Prostate gland (tissue), 2 donors: ENCODE data around the gene SPRR2E. TPM values are rescaled to one million over a fixed set of nuclear protein-coding genes. Genes with fewer than 3 reads are reported as not detected.
"Not testable (repeated sequence)": the region's sequence is repeated elsewhere in the genome, so short reads cannot be mapped to it uniquely, and the experiment has no call there.

Experiments used
- DNase-seq: peaks from one replicate; pipeline ENCODE4 v3.0.0-alpha.2; 2019; ENCODE audit warnings: low spot score
- H3K27ac ChIP-seq, 2 donors: fragments of 200-600 bp; sonication (generic); 2 replicates each; pipeline ENCODE4 v1.5.1; 2017 to 2019
- H3K27me3 ChIP-seq: fragments of 200-600 bp; sonication (generic); replicated peaks from 2 replicates; pipeline ENCODE4 v1.5.1; 2019; ENCODE audit not compliant: insufficient read depth
- H3K36me3 ChIP-seq, 2 donors: fragments of 200-600 bp; sonication (generic); 1 replicate in 1 of 2; 2 replicates in 1 of 2; pipeline versions ENCODE4 v1.5.1 to v1.8.1; 2017 to 2019
- H3K4me1 ChIP-seq: fragments of 200-600 bp; sonication (generic); replicated peaks from 2 replicates; pipeline ENCODE4 v1.5.1; 2019
- H3K4me3 ChIP-seq, 2 donors: fragments of 200-600 bp; sonication (generic); 2 replicates each; pipeline ENCODE4 v1.5.1; 2017 to 2019
- H3K9me3 ChIP-seq: fragments of 200-600 bp; sonication (generic); 2 replicates; pipeline ENCODE4 v1.5.1; 2017
- POLR2A ChIP-seq: fragments of 450-650 bp; IDR thresholded peaks from one replicate; pipeline ENCODE4 v1.6.1; 2016; ENCODE audit warnings: antibody characterized with exemption, mild to moderate bottlenecking
- POLR2AphosphoS5 ChIP-seq: sonication (generic); formaldehyde crosslinking; IDR thresholded peaks from one replicate; pipeline ENCODE4 v1.6.1; 2017; ENCODE audit warnings: antibody characterized with exemption
- WGBS: methylation state at CpG from one replicate; pipeline ENCODE4 v1.1.5; 2018; 5-methylcytosine and 5-hydroxymethylcytosine counted together
- intact Hi-C: fragments of 100-400 bp; cut with DNase I; formaldehyde crosslinking; loops from one replicate; pipeline ENCODE4 v1.14.2; 2022
- total RNA-seq, 2 donors: library from RNA; depleted of rRNA; stranded (reverse); fragments of >200 nt; gene quantifications; one replicate each; pipeline ENCODE4 v1.1.0, GENCODE V29; 2016
- TF ChIP-seq, protein P1 (sequence below), 4 experiments: fragments of 200-600 bp in 2 of 4; fragments of 450-650 bp in 2 of 4; sonication (generic) in 2 of 4; IDR thresholded peaks; 1 replicate in 3 of 4; 2 replicates in 1 of 4; pipeline ENCODE4 v1.5.1; 2016 to 2019; ENCODE audit warnings: antibody characterized with exemption in 4 of 4, mild to moderate bottlenecking in 2 of 4, moderate library complexity in 2 of 4

SPRR2E gene
- total RNA-seq, result not detected

DNA sequence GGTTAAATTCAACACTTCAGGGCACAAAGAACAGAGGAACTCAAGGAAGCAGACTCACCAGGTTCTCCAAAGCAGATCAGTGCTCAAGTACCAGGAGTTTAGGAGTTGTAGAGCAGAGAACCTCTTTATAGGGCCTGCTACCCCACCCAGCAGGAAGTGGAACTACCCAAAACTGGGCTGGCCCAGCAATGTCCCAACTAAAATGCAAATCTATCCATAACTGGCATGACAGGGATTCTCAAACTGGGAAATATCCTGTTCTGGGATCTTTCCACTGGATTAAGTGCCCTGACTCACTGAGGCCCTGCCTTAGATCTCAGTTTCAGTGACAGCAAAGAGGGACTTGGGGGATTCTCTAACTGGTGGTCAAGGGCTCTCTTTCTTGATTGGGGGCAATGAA lies at the start of gene SPRR2E:
Gene SPRR2E, minus strand, starts transcription at position 101 of the 400 bp plus-strand sequence. CDS start 775 bp downstream, outside the sequence.
- H3K4me3 ChIP-seq, result no peak within 1 kb of the TSS

DNA sequence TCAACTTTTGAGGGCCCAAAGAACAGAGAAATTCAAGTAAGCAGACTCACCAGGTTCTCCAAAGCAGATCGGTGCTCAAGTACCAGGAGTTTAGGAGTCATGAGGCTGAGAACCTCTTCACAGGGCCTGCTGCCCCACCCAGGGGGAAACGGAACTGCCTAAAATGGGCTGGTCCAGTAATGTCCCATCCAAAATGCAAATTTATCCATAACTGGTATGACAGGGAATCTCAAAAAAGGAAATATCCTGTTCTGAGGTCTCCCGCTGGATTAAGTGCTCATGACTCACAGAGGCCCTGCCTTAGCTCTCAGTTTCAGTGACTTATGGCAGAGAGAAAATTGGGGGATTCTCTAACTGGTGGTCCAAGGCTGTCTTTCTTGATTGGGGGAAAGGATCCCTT lies 47.1 kb upstream of the SPRR2E start:
- H3K9me3 ChIP-seq, result no peaks in the 10 kb centered on the region
- intact Hi-C loops, result no loop called here
- DNase-seq, result no peak
- H3K4me3 ChIP-seq, result no peak overlapping the region
- no peak for TF ChIP-seq POLR2AphosphoS5
- TF ChIP-seq, protein P1, sequence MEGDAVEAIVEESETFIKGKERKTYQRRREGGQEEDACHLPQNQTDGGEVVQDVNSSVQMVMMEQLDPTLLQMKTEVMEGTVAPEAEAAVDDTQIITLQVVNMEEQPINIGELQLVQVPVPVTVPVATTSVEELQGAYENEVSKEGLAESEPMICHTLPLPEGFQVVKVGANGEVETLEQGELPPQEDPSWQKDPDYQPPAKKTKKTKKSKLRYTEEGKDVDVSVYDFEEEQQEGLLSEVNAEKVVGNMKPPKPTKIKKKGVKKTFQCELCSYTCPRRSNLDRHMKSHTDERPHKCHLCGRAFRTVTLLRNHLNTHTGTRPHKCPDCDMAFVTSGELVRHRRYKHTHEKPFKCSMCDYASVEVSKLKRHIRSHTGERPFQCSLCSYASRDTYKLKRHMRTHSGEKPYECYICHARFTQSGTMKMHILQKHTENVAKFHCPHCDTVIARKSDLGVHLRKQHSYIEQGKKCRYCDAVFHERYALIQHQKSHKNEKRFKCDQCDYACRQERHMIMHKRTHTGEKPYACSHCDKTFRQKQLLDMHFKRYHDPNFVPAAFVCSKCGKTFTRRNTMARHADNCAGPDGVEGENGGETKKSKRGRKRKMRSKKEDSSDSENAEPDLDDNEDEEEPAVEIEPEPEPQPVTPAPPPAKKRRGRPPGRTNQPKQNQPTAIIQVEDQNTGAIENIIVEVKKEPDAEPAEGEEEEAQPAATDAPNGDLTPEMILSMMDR (IDR thresholded peaks at IDR 0.05), result no peak
- TF ChIP-seq POLR2A, result no peak
- H3K36me3 ChIP-seq, result no peaks in the 10 kb centered on the region
- no peak overlapping the region for H3K27ac ChIP-seq
- WGBS, result 91% methylated on average over 3 of the region's 3 CpGs
- no peaks in the 10 kb centered on the region for H3K4me1 ChIP-seq
- H3K27me3 ChIP-seq, result no peaks in the 10 kb centered on the region

More for the DNA sequence above, at the start of gene SPRR2E:
- TF ChIP-seq POLR2AphosphoS5 (no peak), POLR2A (no peak)
- TF ChIP-seq, protein P1 (IDR thresholded peaks at IDR 0.05), result no peak
- no peak for DNase-seq
- H3K4me1 ChIP-seq, result no peaks in the 10 kb centered on the region
- no peaks in the 10 kb centered on the region for H3K9me3 ChIP-seq
- no peak within 1 kb of the TSS for H3K27ac ChIP-seq
- H3K27me3 ChIP-seq, result no peaks in the 10 kb centered on the region
- H3K36me3 ChIP-seq, result no peaks in the 10 kb centered on the region
- intact Hi-C loops, result no loop called here

DNA sequence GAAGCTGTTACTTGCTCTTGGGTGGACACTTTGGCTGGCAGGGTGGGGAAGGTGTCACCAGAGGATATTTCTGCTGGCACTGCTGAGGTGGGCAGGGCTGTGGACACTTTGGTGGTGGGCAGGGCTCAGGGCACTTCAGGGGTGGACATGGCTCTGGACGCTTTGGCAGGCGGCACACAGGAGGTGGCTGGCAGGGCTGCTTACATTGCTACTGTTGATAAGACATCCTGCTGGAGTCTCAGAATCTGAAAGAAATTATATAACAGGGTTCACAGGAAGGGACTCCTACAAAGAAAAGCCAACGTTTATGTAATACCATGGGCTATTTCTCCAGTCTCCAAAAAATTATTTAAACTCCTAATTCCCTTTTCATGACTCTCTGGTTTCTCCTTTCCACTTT lies 46.2 kb upstream of the SPRR2E start:
- no peaks in the 10 kb centered on the region for H3K27me3 ChIP-seq
- no peak overlapping the region for H3K27ac ChIP-seq
- H3K4me1 ChIP-seq, result no peaks in the 10 kb centered on the region
- TF ChIP-seq POLR2AphosphoS5 (no peak), POLR2A (no peak)
- TF ChIP-seq, protein P1 (IDR thresholded peaks at IDR 0.05), result no peak
- no peaks in the 10 kb centered on the region for H3K9me3 ChIP-seq
- H3K4me3 ChIP-seq, result no peak overlapping the region
- no peaks in the 10 kb centered on the region for H3K36me3 ChIP-seq
- no peak for DNase-seq
- intact Hi-C loops, result no loop called here
- 77% methylated on average over 3 of the region's 3 CpGs for WGBS

DNA sequence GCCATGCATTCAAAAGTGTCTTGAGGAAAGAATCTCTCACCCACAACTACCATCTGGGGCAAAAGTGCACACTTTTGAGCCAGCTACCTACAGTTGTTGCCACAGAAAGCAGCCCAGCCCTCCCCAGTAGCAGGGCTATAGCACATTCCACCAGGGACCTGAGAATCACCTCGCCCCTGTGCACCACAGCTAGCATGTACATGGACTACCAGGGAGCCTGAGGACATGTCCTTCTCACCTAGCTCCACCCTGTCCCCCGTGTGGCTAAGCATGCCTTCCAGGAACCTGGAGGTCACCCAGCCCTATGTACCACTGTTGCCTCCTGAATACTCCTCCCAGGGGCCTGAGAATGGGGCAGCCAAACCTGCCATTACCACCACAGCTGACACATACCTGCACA lies 39.4 kb upstream of the SPRR2E start:
- Histone ChIP-seq H3K36me3 (no peaks in the 10 kb centered on the region), H3K27ac (no peak overlapping the region), H3K27me3 (no peaks in the 10 kb centered on the region), H3K9me3 (no peaks in the 10 kb centered on the region), H3K4me1 (no peaks in the 10 kb centered on the region), H3K4me3 (no peak overlapping the region)
- 74% methylated on average over 2 of the region's 2 CpGs for WGBS
- DNase-seq, result no peak
- intact Hi-C loops, result no loop called here
- TF ChIP-seq POLR2A, result no peak

DNA sequence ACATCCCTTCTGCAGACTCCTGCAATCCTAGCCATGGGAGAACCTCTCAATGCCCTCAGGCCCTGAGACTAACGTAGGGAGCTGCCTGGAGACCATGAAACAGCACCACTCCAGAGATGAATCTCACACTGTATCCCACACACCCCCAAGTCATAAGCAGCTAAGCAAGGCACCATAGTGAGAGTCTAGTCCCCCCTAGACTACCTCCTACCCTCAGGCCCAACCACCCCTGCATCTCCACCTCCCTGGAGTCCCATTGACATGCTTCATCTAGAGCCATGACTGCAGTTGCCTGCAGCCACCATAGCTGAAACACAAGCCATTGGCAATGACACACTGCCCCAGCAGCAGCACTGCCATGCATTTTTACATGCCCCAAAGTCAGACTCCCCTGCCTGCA lies 38.9 kb upstream of the SPRR2E start:
- Histone ChIP-seq H3K4me1 (no peaks in the 10 kb centered on the region), H3K27me3 (no peaks in the 10 kb centered on the region), H3K27ac (no peak overlapping the region), H3K9me3 (no peaks in the 10 kb centered on the region), H3K36me3 (no peaks in the 10 kb centered on the region), H3K4me3 (no peak overlapping the region)
- DNase-seq, result no peak
- intact Hi-C loops, result no loop called here
- 85% methylated on average over 1 of the region's 1 CpG for WGBS
- TF ChIP-seq POLR2A (no peak), POLR2AphosphoS5 (no peak)
- TF ChIP-seq, protein P1 (IDR thresholded peaks at IDR 0.05), result no peak

DNA sequence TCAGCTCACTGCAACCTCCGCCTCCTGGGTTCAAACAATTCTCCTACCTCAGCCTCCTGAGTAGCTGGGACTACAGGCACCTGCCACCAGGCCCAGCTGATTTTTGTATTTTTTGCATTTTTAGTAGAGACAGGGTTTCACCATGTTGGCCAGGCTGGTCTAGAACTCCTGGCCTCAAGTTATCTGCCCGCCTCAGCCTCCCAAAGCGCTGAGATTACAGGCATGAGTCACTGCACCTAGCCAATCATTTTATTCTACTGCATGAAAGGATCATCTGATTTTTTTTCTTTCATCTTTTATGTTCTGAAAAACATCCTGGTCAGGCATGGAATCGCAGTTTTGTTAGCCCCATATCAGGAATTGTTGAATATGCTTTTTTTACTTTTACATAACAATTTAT lies 34.4 kb upstream of the SPRR2E start:
- H3K27me3 ChIP-seq, H3K9me3 ChIP-seq, H3K36me3 ChIP-seq, H3K27ac ChIP-seq, H3K4me3 ChIP-seq, H3K4me1 ChIP-seq, intact Hi-C loops, DNase-seq: not testable (repeated sequence)
- 97% methylated on average over 4 of the region's 4 CpGs for WGBS
